GM21381 (cell line): Measurements from ENCODE around the gene VPS8.
"Not testable (repeated sequence)": the region's sequence is repeated elsewhere in the genome, so short reads cannot be mapped to it uniquely, and the experiment has no call there.

ENCODE experiments used
- ATAC-seq: cut with Tn5 transposase; IDR thresholded peaks from one replicate; pipeline ENCODE4 v1.9.1; 2021; ENCODE audit warnings: mild to moderate bottlenecking, moderate library complexity; ENCODE audit not compliant: unreplicated experiment

VPS8 gene

GRCh38 chr3:184965639-184966430 is 153.9 kb downstream of the VPS8 start:
- no peak for ATAC-seq

GRCh38 chr3:184968115-184968514 is 156.1 kb downstream of the VPS8 start:
- no peak for ATAC-seq

DNA sequence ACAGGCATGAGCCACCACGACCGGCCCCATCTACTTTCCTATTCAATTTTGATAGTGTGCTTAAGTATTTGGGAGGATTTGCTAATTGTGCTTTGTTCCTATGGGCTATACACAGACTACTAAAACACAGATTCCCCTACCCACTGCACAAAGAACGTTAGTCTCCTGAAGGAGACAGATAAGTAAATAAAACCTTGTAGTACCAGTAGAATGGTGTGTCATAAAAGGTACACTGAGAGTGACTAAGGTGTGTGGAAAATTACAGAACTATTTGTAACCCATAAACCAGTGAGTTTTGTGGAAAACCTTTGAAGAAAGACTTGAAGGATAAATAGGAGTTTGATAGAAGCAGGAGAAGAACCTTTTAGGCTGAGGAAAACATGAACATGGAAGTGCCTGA is 158.2 kb downstream of the VPS8 start:
- no peak for ATAC-seq

GRCh38 chr3:184977796-184978195 is 165.8 kb downstream of the VPS8 start:
- no peak for ATAC-seq

DNA sequence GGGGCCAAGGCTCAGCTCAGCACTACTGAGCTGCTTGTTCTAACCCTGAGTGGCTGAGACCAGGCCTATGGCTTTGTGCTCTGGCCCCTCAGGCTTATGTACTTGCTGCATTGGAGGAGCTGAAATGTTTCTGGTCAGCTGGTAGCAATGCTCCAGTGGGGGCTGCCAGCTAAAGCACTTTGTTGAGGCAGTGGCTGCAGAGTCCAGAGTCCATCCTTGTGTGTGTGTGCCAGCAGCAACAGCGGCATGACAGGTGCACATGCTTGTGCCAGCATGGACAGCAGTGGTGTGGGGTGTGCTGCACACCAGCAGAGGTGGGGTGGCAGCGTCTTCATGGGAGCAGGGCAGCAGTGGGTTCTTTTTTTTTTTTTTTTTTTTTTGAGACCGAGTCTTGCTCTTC is 169.1 kb downstream of the VPS8 start:
- ATAC-seq = no peak

- ATAC-seq = no peak
Measured at GRCh38 chr3:184982076-184982475, 170.1 kb downstream of the VPS8 start.

DNA sequence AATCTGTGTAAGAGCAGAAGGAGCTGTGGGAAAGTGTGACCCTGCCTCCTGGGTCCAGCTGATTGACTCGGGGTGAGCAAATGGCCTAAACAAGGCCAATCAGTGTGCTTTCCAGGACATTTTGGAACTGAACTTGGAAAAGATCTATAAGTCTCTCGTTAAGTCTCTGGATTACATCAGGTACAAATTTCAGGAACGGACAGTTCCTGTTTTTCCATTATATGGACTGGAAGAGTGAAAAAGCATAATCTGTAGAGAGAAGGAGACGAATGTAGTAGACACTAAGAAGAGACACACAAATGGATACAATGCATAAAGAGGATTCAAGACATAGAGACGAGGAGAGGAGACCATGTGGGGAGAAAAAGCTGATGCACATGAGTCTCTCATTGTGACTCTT is 173.6 kb downstream of the VPS8 start:
- no peak for ATAC-seq

DNA sequence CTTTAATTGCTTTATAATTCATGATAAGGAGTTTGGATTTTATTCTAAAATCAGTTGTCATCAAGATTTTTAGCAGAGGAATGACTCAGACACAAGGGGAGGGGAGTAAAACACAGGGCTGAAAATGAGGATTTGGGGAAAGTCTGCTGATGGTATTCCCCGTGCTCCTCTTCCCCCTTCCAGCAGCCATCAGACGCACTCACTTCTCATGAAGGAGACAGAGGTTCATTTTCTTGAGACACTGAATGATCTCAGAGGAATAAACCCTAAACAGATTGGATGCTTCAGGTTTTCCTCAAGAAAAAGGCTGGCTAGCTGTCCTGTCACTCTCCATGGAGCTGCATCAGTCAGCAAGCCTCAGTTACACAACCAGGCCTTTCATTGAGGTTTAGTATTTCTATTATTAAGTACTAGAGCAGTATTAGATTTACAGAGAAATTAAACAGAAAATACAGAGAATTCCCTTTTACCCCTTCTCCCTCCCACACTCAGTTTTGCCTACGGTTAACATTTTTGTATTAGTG is 174.5 kb downstream of the VPS8 start:
- ATAC-seq = no peak

- ATAC-seq = no peak
Measured at GRCh38 chr3:184993394-184993793, 181.4 kb downstream of the VPS8 start.

- not testable (repeated sequence) for ATAC-seq
Measured at GRCh38 chr3:185003876-185004275, 191.9 kb downstream of the VPS8 start.

- ATAC-seq = no peak
Measured at GRCh38 chr3:185009650-185010049, 197.7 kb downstream of the VPS8 start.

GRCh38 chr3:185017584-185017983 is 205.6 kb downstream of the VPS8 start:
- not testable (repeated sequence) for ATAC-seq

- ATAC-seq = not testable (repeated sequence)
Measured at GRCh38 chr3:185017996-185018395, 206.0 kb downstream of the VPS8 start.

DNA sequence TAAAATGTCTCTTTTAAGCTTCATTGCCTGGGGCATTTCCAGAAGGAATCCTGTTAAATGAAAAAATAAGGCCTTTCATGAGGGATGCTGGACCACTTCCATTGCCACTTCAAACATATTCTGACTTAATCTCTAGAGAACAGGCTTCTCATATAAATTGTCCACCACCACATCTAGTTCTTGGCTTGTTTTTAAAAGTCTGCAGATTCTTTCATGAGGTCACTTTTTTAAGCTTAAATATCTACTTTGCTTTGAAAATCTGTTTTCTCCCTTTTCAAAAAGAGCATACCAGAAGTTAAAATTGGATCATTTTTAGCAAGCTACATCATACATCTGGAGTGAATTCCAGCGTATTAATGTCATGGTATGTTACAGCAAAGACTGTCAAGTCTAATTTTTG is 209.3 kb downstream of the VPS8 start:
- ATAC-seq = no peak

GRCh38 chr3:185024406-185024805 is 212.4 kb downstream of the VPS8 start:
- ATAC-seq = no peak

DNA sequence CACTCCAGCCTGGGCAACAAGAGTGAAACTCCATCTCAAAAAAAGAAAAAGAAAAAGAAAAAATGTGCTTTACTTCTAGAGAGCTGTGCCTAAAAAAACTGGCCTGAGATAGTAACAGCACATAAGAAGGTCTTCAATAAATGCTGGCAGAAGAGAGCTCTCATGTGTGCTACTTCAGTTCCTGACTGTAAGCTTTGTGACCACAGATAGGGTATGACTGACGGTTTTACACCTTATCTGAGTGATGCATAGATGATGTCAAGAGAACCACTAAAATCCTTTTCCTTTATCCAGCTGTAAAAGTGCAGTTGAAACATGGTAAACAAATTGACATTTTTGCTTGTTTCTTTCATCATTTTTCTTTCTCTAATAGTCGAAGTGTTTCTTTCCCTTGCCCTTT is 213.0 kb downstream of the VPS8 start:
- ATAC-seq = no peak

DNA sequence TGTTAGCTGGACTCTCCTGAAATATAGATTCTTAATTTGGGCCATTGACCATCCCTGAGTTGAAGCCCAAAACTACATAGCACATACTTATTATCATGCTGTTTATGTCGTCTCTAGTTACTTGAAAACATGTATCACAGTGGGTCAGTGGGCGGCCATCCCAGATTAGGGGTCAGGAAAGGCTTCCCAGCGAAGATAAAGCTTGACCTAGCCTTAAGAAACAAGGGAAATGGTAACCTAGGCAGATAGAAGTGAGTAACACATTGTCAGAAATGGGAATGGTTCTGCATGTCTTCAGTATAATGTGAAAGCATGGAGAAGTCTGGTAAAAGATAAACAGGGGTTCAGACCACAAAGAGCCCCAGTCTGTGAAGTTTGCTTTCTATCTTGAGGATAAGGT is 216.2 kb downstream of the VPS8 start:
- ATAC-seq = no peak

- ATAC-seq = no peak
Measured at GRCh38 chr3:185029086-185029485, 217.1 kb downstream of the VPS8 start.

DNA sequence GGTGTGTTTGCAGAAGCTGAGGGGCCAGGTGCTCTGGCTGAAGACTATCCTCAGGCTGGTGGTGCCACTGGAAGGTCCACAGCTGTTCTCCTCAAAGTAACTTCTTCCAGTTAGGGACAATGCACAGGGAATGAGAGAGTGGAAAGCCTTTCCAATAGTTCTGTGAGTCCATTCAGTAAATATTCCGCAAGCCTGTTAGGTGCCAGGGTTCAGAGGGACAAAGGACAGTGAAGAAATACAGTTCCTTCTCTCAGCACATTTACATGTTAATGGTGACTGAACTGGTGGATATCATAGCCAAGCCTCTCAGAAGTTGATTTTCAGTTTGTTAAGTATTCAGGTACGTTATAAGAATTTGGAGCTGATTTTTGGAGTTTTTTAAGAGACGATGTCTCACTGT is 218.4 kb downstream of the VPS8 start:
- ATAC-seq = no peak

DNA sequence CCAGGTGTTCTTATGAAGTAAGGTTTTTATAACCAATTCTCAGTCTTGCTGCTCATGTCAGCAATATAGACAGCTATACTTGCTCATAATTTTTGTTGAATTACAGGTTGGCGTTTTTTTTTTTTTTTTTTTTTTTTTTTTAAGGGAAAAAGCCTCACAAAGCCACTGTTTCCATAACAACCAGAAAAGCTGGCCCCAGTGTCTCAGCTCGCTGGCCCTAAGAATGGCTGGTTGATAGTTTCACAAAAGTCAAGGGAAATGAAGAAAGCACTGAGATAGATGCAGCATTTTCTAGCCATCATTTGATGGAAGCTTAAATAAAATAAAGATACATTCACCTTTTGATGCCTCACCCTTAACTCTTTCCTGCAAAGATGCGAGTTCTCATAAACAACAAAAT is 219.0 kb downstream of the VPS8 start:
- no peak for ATAC-seq

DNA sequence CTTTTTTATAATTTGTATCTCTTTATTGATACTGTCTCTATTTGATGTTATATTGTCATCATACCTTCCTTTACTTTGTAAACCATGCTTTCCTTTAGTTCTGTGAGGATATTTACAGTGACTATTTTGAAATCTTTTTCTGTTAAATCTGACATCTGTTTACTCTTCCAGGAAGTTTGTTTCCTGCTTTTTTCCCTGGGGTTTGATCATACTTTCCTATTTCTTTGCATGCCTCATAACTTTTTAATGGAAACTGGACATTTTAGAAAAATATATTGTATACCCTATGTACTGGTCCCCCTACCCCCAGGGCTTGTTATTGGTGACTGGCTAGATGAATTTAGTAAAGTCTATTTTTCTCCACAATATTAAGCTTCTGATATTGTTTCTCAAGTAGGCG is 225.8 kb downstream of the VPS8 start:
- ATAC-seq = no peak

- no peak for ATAC-seq
Measured at GRCh38 chr3:185040425-185040824, 228.5 kb downstream of the VPS8 start.

- ATAC-seq = no peak
Measured at GRCh38 chr3:185041540-185041939, 229.6 kb downstream of the VPS8 start.
